Keratinocyte (primary cell): Measurements from ENCODE around the gene GP1BB. TPM values are rescaled to one million over a fixed set of nuclear protein-coding genes. Genes with fewer than 3 reads are reported as not detected.

Experiments
- DNase-seq: peaks from one replicate; pipeline ENCODE4 v3.0.0-alpha.2; 2011; ENCODE audit warnings: low read depth, missing footprints, low spot score
- FAIRE-seq: peaks from 2 replicates; lab custom pipeline; 2011; peaks lifted over from hg19 to GRCh38; lab: Jason Lieb, UNC
- H2AFZ ChIP-seq: 2 replicates; pipeline ENCODE4 v1.6.0; 2012; ENCODE audit warnings: low read length, control low read depth, inconsistent platforms; ENCODE audit not compliant: control insufficient read depth
- H3K27ac ChIP-seq: 2 replicates; pipeline ENCODE4 v1.5.1; 2011; ENCODE audit warnings: low read length; ENCODE audit not compliant: control insufficient read depth, insufficient read depth
- H3K27me3 ChIP-seq: 3 replicates; pipeline ENCODE4 v1.6.0; 2011; ENCODE audit warnings: low read length; ENCODE audit not compliant: control insufficient read depth, insufficient read depth; ENCODE audit errors: extremely low read depth
- H3K36me3 ChIP-seq, 2 experiments: 2 replicates in 1 of 2; 3 replicates in 1 of 2; pipeline ENCODE4 v1.5.1; 2011; ENCODE audit warnings: low read length in 2 of 2, mild to moderate bottlenecking in 1 of 2; ENCODE audit not compliant: control insufficient read depth in 2 of 2, insufficient read depth in 2 of 2; ENCODE audit errors: extremely low read depth in 1 of 2
- H3K4me1 ChIP-seq: 3 replicates; pipeline ENCODE4 v1.5.1; 2011; ENCODE audit warnings: low read length; ENCODE audit not compliant: control insufficient read depth, insufficient read depth; ENCODE audit errors: extremely low read depth
- H3K4me2 ChIP-seq: 3 replicates; pipeline ENCODE4 v1.6.0; 2011; ENCODE audit warnings: low read depth, low read length; ENCODE audit not compliant: control insufficient read depth, insufficient read depth; ENCODE audit errors: extremely low read depth
- H3K4me3 ChIP-seq, 3 experiments: fragments of 200-600 bp in 1 of 3; sonication (generic) in 1 of 3; 2 replicates in 2 of 3; 3 replicates in 1 of 3; pipeline ENCODE4 v1.5.1; 2011 to 2016; ENCODE audit warnings: low read length in 3 of 3, mild to moderate bottlenecking in 3 of 3, control low read depth in 2 of 3, inconsistent platforms in 1 of 3, low read depth in 1 of 3, mixed read lengths in 1 of 3, mixed run types in 1 of 3, moderate library complexity in 1 of 3; ENCODE audit not compliant: control insufficient read depth in 2 of 3, insufficient read depth in 2 of 3; ENCODE audit errors: extremely low read depth in 1 of 3
- H3K79me2 ChIP-seq: 2 replicates; pipeline ENCODE4 v1.6.0; 2012; ENCODE audit warnings: low read length; ENCODE audit not compliant: control insufficient read depth, insufficient read depth
- H3K9ac ChIP-seq: 3 replicates; pipeline ENCODE4 v1.6.0; 2011; ENCODE audit warnings: low read length; ENCODE audit not compliant: control insufficient read depth, insufficient read depth; ENCODE audit errors: extremely low read depth
- H3K9me1 ChIP-seq: 3 replicates; pipeline ENCODE4 v1.6.0; 2011; ENCODE audit warnings: low read length; ENCODE audit not compliant: control insufficient read depth, insufficient read depth; ENCODE audit errors: extremely low read depth
- H3K9me3 ChIP-seq: 2 replicates; pipeline ENCODE4 v1.5.1; 2012; ENCODE audit warnings: low read depth, low read length; ENCODE audit not compliant: control insufficient read depth
- H4K20me1 ChIP-seq: 3 replicates; pipeline ENCODE4 v1.6.0; 2011; ENCODE audit warnings: low read length; ENCODE audit not compliant: control insufficient read depth, insufficient read depth; ENCODE audit errors: extremely low read depth
- CTCF ChIP-seq, 3 experiments: IDR thresholded peaks in 1 of 3; conservative IDR thresholded peaks in 1 of 3; optimal IDR thresholded peaks in 1 of 3; 2 replicates in 2 of 3; 3 replicates in 1 of 3; pipeline versions ENCODE3 to v1.5.1; 2011; ENCODE audit warnings: low read length in 3 of 3, mild to moderate bottlenecking in 3 of 3, moderate library complexity in 2 of 3, control low read depth in 1 of 3, inconsistent platforms in 1 of 3; ENCODE audit not compliant: insufficient read depth in 2 of 3; ENCODE audit errors: extremely low read depth in 1 of 3
- EZH2 ChIP-seq: IDR thresholded peaks from one replicate; pipeline ENCODE4 v1.6.1; 2012; ENCODE audit warnings: inconsistent platforms, mild to moderate bottlenecking, low read length, moderate library complexity
- dilution Hi-C: fragments of 300-500 bp; cut with MboI; formaldehyde crosslinking; loops from one replicate; pipeline ENCODE4 v1.7.0; 2020; ENCODE audit warnings: low sequenced_read_pairs; ENCODE audit not compliant: extremely low pct_ligation_motif_present
- polyA plus RNA-seq, 5 experiments: library from polyadenylated mRNA; depleted of rRNA in 3 of 5; stranded (reverse) in 3 of 5; stranded (forward) in 1 of 5; unstranded in 1 of 5; fragments of >200 nt; gene quantifications; 1 replicate in 1 of 5; 2 replicates in 3 of 5; 3 replicates in 1 of 5; pipeline versions ENCODE4 v1.2.1 to v1.2.3, GENCODE V29; 2011 to 2012; ENCODE audit warnings: missing spikeins in 2 of 5, low read depth in 1 of 5, low replicate concordance in 1 of 5

Gene GP1BB
- polyA plus RNA-seq, 1 donor (not counting 4 experiments of a cell fraction or from before 2014, with no cell fraction given): 0.05 TPM

- H3K4me1 ChIP-seq: peaks cover 5% of the 10 kb centered on the region
- FAIRE-seq: no peak
Measured at GRCh38 chr22:19720150-19720827, 3.0 kb upstream of the GP1BB start.

GRCh38 chr22:19720999-19721329 is 2.4 kb upstream of the GP1BB start:
- DNase-seq (no peak), FAIRE-seq (no peak)
- H3K9ac ChIP-seq: no peak overlapping the region
- no peak overlapping the region for H2AFZ ChIP-seq
- H3K27me3 ChIP-seq: peaks cover 56% of the 10 kb centered on the region
- no peaks in the 10 kb centered on the region for H3K9me3 ChIP-seq
- H3K4me1 ChIP-seq: peaks cover 5% of the 10 kb centered on the region
- no peak for TF ChIP-seq EZH2
- TF ChIP-seq CTCF (optimal IDR thresholded peaks at IDR 0.05 in 1 of 3, IDR thresholded peaks at IDR 0.05 in 1 of 3, conservative IDR thresholded peaks at IDR 0.05 in 1 of 3; ENCODE audit: extremely low read depth in 1 of 3, insufficient read depth in 2 of 3, low read length in 3 of 3): no peak
- H3K79me2 ChIP-seq: no peaks in the 10 kb centered on the region
- no peaks in the 10 kb centered on the region for H3K9me1 ChIP-seq
- dilution Hi-C loops: no loop called here
- H3K4me2 ChIP-seq: no peak overlapping the region
- no peak overlapping the region for H3K27ac ChIP-seq
- no peaks in the 10 kb centered on the region for H3K36me3 ChIP-seq
- no peaks in the 10 kb centered on the region for H4K20me1 ChIP-seq
- no peak overlapping the region for H3K4me3 ChIP-seq

More at GRCh38 chr22:19720150-19720827, 3.0 kb upstream of the GP1BB start:
- peaks cover 54% of the 10 kb centered on the region for H3K27me3 ChIP-seq
- no peaks in the 10 kb centered on the region for H4K20me1 ChIP-seq
- TF ChIP-seq CTCF (optimal IDR thresholded peaks at IDR 0.05 in 1 of 3, IDR thresholded peaks at IDR 0.05 in 1 of 3, conservative IDR thresholded peaks at IDR 0.05 in 1 of 3; ENCODE audit: extremely low read depth in 1 of 3, insufficient read depth in 2 of 3, low read length in 3 of 3) (no peak), EZH2 (no peak)
- H3K9me1 ChIP-seq: no peaks in the 10 kb centered on the region
- no peaks in the 10 kb centered on the region for H3K79me2 ChIP-seq
- dilution Hi-C loops: no loop called here
- no peaks in the 10 kb centered on the region for H3K9me3 ChIP-seq
- no peaks in the 10 kb centered on the region for H3K36me3 ChIP-seq
- H2AFZ ChIP-seq: no peak overlapping the region
- H3K9ac ChIP-seq: no peak overlapping the region
- H3K4me3 ChIP-seq: no peak overlapping the region
- H3K4me2 ChIP-seq: no peak overlapping the region
- no peak for DNase-seq
- H3K27ac ChIP-seq: no peak overlapping the region
